ENCODE results near the gene SNAI3.

Gene SNAI3

DNA sequence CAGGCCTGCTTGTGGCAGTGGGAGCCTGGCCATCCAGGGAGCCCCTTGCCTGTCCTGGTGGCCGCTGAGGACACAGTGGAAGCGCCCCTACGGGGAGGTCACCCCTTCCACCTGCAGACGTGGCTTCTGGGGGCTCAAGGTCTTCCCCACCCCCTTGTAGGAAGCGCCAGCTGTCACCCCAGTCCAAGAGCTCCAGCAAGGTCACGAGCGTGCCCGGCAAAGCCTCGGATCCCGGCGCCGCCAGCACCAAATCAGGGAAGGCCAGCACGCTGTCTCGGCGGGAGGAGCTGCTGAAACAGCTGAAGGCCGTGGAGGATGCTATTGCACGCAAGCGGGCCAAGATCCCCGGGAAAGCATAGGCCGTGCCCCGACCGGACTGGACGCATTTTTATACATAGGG lies 55.4 kb downstream of the SNAI3 start:
- DNase-seq (ENCODE audit: low read depth): no peak
- TF ChIP-seq CTCF (conservative IDR thresholded peaks at IDR 0.05; ENCODE audit: control insufficient read depth, insufficient read depth, low read depth, low read length): no peak
- H3K4me3 ChIP-seq (ENCODE audit: control insufficient read depth, low read depth, low read length): no peak overlapping the region

DNA sequence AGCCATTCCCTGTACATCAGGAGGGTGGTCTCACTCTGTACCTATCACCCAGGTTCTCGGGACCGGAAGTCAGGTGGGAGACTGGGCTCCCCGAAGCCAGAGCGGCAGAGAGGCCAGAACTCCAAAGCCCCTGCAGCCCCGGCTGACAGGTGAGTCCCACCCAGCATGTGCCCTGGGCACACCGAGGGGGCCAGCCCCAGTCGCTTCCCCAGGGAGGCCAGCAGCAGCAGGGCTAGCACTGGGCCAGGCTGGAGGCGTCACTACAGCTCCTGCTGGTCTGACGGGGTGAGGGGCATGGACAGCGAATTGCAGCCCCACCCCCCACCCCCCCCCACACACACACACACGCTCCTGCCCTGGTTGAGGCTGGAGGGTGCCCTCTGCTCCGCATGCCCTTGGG lies 55.9 kb downstream of the SNAI3 start:
- no peak for DNase-seq (ENCODE audit: low read depth)
- no peak overlapping the region for H3K4me3 ChIP-seq (ENCODE audit: control insufficient read depth, low read depth, low read length)
- TF ChIP-seq CTCF (conservative IDR thresholded peaks at IDR 0.05; ENCODE audit: control insufficient read depth, insufficient read depth, low read depth, low read length): no peak

- no peak for TF ChIP-seq CTCF (conservative IDR thresholded peaks at IDR 0.05; ENCODE audit: control insufficient read depth, insufficient read depth, low read depth, low read length)
- DNase-seq (ENCODE audit: low read depth): no peak
- no peak overlapping the region for H3K4me3 ChIP-seq (ENCODE audit: control insufficient read depth, low read depth, low read length)
These were observed 56.5 kb downstream of the SNAI3 start for GRCh38 chr16:88629835-88630234.

DNA sequence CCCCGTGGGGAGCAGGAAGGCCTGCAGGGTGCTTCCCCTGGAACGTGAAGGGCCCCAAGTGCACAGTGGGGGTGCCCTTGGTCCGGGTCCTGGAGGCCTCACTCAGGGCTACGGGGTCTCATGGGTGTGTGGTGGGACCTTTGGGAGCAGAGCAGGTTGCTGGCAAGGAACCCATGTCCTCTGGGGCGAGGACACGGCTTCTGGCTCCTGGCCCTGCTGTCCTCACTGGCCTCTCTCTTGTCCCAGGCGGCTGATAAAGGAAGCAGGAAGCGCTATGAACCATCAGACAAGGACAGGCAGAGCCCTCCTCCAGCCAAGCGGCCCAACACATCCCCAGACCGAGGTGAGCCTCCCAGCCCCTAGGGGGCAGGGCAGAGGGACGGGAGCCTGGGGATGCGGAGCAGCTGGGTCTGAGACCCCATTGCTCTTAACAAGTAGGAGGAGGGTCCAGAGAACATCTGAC lies 57.8 kb downstream of the SNAI3 start:
- TF ChIP-seq CTCF (conservative IDR thresholded peaks at IDR 0.05; ENCODE audit: control insufficient read depth, insufficient read depth, low read depth, low read length): peak; percentile 31
- H3K4me3 ChIP-seq (ENCODE audit: control insufficient read depth, low read depth, low read length): no peak overlapping the region
- DNase-seq (ENCODE audit: low read depth): no peak
